Smooth muscle cell (in vitro differentiated cells): ENCODE data around the gene TULP4. TPM values are rescaled to one million over a fixed set of nuclear protein-coding genes. Genes with fewer than 3 reads are reported as not detected.

Experiments used
- DNase-seq: peaks from one replicate; lab custom pipeline; 2025; ENCODE audit not compliant: unreplicated experiment; lab: John Stamatoyannopoulos, UW
- H2AFZ ChIP-seq: fragments of 200-600 bp; sonication (generic); 2 replicates; pipeline ENCODE4 v1.6.0; 2016; ENCODE audit warnings: antibody characterized with exemption, low read depth, mild to moderate bottlenecking
- H3F3A ChIP-seq: fragments of 200-600 bp; sonication (generic); 2 replicates; pipeline ENCODE4 v1.6.0; 2017; ENCODE audit warnings: antibody characterized with exemption, low read depth
- H3K27ac ChIP-seq: fragments of 200-600 bp; sonication (generic); 2 replicates; pipeline ENCODE4 v1.5.1; 2016; ENCODE audit warnings: low read depth, mild to moderate bottlenecking
- H3K27me3 ChIP-seq: fragments of 200-600 bp; sonication (generic); 2 replicates; pipeline ENCODE4 v1.6.1; 2016; ENCODE audit warnings: low read depth, mild to moderate bottlenecking
- H3K36me3 ChIP-seq: fragments of 200-600 bp; sonication (generic); 2 replicates; pipeline ENCODE4 v1.5.1; 2016; ENCODE audit warnings: low read depth
- H3K4me1 ChIP-seq: fragments of 200-600 bp; sonication (generic); 2 replicates; pipeline ENCODE4 v1.5.1; 2016; ENCODE audit warnings: low read depth
- H3K4me2 ChIP-seq: fragments of 200-600 bp; sonication (generic); 2 replicates; pipeline ENCODE4 v1.6.0; 2016; ENCODE audit warnings: mild to moderate bottlenecking
- H3K4me3 ChIP-seq: fragments of 200-600 bp; sonication (generic); 2 replicates; pipeline ENCODE4 v1.5.1; 2016; ENCODE audit warnings: mild to moderate bottlenecking
- H3K79me2 ChIP-seq: fragments of 200-600 bp; sonication (generic); 2 replicates; pipeline ENCODE4 v1.6.0; 2016; ENCODE audit warnings: low read depth, mild to moderate bottlenecking
- H3K9ac ChIP-seq: fragments of 200-600 bp; sonication (generic); 2 replicates; pipeline ENCODE4 v1.6.0; 2016; ENCODE audit warnings: low read depth
- H3K9me3 ChIP-seq: fragments of 200-600 bp; sonication (generic); replicated peaks from 2 replicates; pipeline ENCODE4 v1.5.1; 2016; ENCODE audit warnings: low read depth
- H4K20me1 ChIP-seq: fragments of 200-600 bp; sonication (generic); 2 replicates; pipeline ENCODE4 v1.6.0; 2016; ENCODE audit warnings: low read depth
- CTCF ChIP-seq: fragments of 200-600 bp; sonication (generic); IDR thresholded peaks from 2 replicates; pipeline ENCODE4 v1.5.1; 2017; ENCODE audit warnings: borderline replicate concordance, mild to moderate bottlenecking, antibody characterized with exemption; ENCODE audit not compliant: insufficient read depth, poor library complexity, severe bottlenecking
- WGBS: methylation state at CpG from one replicate; pipeline ENCODE4 v1.1.7; 2016; ENCODE audit warnings: low lambda C conversion rate; 5-methylcytosine and 5-hydroxymethylcytosine counted together
- polyA plus RNA-seq: library from polyadenylated mRNA; unstranded; fragments of >200 nt; fragmentation: Nextera tagmentation; extraction: Ambion mirVana; gene quantifications from 2 replicates; pipeline ENCODE4 v1.2.1, GENCODE V29; 2016
- total RNA-seq: library from RNA; depleted of rRNA; stranded (reverse); fragments of >200 nt; gene quantifications from 2 replicates; pipeline ENCODE4 v1.2.3, GENCODE V29; 2014

The TULP4 gene
- total and polyA plus RNA-seq, 2 experiments from 2014 or later = 16.1 to 85.0 TPM

DNA sequence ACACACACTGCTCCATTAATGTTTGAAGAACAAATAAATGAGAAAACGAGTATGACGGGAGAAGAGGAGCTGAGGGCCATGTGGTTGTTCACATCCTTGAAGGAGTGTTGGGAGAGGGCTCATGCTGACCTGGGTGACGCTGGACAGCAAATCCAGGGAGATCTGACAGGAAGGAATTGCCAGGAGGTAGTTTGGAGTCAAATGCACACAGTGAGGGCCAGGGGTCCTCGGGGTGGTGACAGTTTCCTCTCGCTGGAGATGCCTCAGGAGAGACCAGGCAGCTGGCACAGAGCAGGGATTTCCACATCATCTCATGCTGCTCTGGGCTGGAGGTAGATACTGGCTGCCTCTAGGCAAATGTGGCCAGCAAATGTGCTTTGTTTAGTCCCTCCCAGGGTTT is 245.7 kb downstream of the TULP4 start:
- peaks cover 8% of the 10 kb centered on the region for H3K4me1 ChIP-seq
- peak overlapping the region; percentile 19 for H2AFZ ChIP-seq
- WGBS = 92% methylated on average over 5 of the region's 5 CpGs
- H3K36me3 ChIP-seq = no peaks in the 10 kb centered on the region
- no peaks in the 10 kb centered on the region for H3F3A ChIP-seq
- TF ChIP-seq CTCF = no peak
- no peak overlapping the region for H3K4me2 ChIP-seq
- H3K27me3 ChIP-seq = no peaks in the 10 kb centered on the region
- no peak overlapping the region for H3K4me3 ChIP-seq
- no peaks in the 10 kb centered on the region for H3K9me3 ChIP-seq
- H3K79me2 ChIP-seq = peaks cover 20% of the 10 kb centered on the region
- no peak for DNase-seq
- no peak overlapping the region for H3K27ac ChIP-seq
- H4K20me1 ChIP-seq = peaks cover 21% of the 10 kb centered on the region
- H3K9ac ChIP-seq = no peak overlapping the region

DNA sequence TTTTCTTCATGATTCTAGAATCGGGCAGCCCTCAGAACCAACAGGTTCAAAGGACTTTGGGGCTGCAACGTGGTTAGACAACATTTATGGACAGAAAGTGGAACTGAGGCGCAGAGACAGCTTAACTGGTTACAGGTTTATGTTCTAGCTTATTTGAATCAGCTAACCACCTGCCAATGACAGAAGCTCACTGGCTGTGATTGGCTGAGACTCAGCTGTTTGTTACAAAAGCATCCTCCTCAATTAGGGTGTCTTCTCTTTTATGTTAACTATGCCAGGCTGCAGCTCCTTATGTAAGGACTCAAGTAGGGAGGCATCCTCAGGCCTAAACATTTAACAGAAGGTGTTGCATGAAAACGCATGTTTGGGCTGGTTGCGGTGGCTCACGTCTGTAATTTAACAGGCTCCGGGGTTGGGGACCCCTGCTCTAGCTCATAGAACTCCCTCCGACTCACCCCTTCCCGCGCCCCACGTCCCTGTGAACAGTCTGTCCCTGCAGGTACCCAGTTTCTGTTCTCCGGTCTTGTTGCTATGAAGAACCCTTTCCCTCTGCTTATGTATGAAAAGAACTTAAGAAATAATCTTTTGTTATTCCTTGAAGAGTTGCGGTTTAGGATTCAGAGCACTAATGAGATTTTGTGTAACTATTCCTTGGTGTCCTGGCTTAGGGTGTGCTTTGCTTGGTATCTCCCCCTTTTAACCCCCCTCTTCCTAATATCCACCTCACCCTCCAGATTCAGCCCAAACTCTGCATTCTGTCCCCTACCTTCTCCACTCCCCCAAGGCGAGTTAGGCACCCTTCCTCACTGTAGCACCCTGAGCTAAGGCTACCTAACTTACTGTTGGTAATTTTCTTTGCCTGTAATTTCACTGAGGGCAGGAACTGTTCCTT is 246.4 kb downstream of the TULP4 start:
- H3F3A ChIP-seq = no peaks in the 10 kb centered on the region
- DNase-seq = no peak
- WGBS = 94% methylated on average over 14 of the region's 14 CpGs
- H3K79me2 ChIP-seq = peaks cover 28% of the 10 kb centered on the region
- H3K4me2 ChIP-seq = peak overlapping the region; percentile 98
- H3K27ac ChIP-seq = no peak overlapping the region
- H4K20me1 ChIP-seq = peaks cover 28% of the 10 kb centered on the region
- peaks cover 8% of the 10 kb centered on the region for H3K4me1 ChIP-seq
- no peaks in the 10 kb centered on the region for H3K27me3 ChIP-seq
- TF ChIP-seq CTCF = no peak
- no peaks in the 10 kb centered on the region for H3K9me3 ChIP-seq
- H3K9ac ChIP-seq = no peak overlapping the region
- H3K36me3 ChIP-seq = no peaks in the 10 kb centered on the region
- peak overlapping the region; percentile 92 for H2AFZ ChIP-seq
- no peak overlapping the region for H3K4me3 ChIP-seq

GRCh38 chr6:158559338-158559894 is 247.2 kb downstream of the TULP4 start:
- Histone ChIP-seq H3K4me3 (peak overlapping the region; percentile 91), H3K36me3 (no peaks in the 10 kb centered on the region), H3K4me2 (peak overlapping the region; percentile 98), H2AFZ (peak overlapping the region; percentile 92), H3K27me3 (no peaks in the 10 kb centered on the region), H3K79me2 (peaks cover 35% of the 10 kb centered on the region), H3K4me1 (peaks cover 8% of the 10 kb centered on the region), H4K20me1 (peaks cover 35% of the 10 kb centered on the region), H3K9me3 (no peaks in the 10 kb centered on the region), H3K9ac (peak overlapping the region; percentile 71), H3K27ac (peak overlapping the region; percentile 35), H3F3A (no peaks in the 10 kb centered on the region)
- no peak for DNase-seq
- no peak for TF ChIP-seq CTCF
- 47% methylated on average over 14 of the region's 14 CpGs for WGBS
